NCI-H524 (cell line): Measurements from ENCODE around the gene KRT6B.
"Not testable (repeated sequence)": the region's sequence is repeated elsewhere in the genome, so short reads cannot be mapped to it uniquely, and the experiment has no call there.

ENCODE experiments used
- DNase-seq, 2 experiments: peaks; one replicate each; lab custom pipeline; 2025; lab: John Stamatoyannopoulos, UW

Gene KRT6B

GRCh38 chr12:52452101-52452500 is at the start of gene KRT6B:
Gene KRT6B (minus strand): TSS chr12:52452146. CDS start chr12:52452078, 68 bp downstream.
- no peak for DNase-seq

- no peak for DNase-seq
These were observed 49.5 kb upstream of the KRT6B start for GRCh38 chr12:52501490-52501889.

DNA sequence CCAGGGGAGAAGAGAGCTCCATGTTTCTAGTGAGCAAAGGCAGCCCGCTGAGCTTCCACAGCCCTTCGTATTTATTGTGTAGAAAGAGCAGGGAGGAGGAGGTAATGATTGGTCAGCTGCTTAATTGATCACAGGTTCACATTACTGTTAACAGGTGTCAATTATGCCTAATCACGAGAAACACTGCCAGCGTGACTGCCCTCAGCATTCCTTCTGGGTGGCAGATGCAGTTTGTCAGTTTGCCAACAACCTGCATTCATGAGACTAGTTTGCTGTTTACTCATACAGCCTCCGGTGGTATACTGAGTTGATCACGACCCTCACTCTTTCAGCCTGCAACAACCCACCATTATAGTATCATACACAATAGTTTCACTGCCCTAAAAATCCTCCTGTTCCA is 48.6 kb upstream of the KRT6B start:
- DNase-seq, result not testable (repeated sequence)

DNA sequence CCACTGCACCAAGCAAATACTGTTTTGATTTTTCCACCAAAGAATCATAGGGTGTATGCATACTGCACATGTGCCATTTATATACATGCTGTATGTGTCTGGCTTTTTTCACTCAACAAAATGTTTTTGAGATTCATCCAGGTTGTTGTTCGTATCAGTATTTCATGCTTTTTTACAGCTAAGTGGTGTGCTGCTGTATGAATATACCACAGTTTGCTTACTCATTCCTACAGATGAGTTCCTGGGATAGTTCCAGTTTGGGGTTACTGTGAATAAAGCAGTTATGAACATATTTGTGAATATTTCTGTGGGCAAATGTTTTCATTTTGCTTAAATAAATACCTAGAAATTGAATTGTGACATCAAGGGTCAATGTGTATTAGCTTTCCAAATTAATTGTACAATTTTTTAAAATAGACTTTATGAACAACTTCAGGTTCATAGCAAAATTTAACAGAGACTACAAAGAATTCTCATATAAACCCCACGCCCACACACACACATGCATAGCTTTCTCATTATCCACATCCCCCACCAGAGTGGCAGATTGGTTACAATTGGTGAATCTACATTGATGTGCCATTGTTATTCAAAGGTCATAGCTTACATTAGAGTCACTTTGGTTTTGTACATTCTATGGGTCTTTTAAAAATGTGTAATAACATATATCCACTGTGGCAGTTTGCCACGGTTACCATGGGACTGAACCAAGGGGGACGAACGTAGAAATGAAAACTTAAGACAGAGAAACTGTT is 48.0 kb upstream of the KRT6B start:
- no peak for DNase-seq

GRCh38 chr12:52498946-52499345 is 47.0 kb upstream of the KRT6B start:
- DNase-seq, result peak in 1 of 2 experiments; percentile 43

DNA sequence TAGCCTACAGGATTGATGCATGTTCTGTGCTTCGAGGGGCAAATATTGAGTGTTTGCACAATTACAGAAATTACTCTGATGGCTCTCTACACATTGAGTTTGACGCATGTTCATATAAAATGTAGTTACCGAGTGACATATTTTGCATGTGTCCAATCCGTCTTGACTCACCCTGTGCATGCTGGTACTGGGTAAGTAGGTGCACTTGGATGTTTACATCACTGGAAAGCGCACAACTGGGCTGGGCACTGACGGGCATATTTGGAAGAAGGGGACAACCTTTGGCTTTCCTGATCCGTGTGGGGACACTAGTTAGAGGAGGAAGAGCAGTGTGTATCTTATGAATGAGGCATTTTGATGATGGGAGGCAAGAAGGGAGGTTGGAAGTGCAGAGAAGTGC is 46.0 kb upstream of the KRT6B start:
- no peak for DNase-seq

GRCh38 chr12:52496590-52497071 is 44.7 kb upstream of the KRT6B start:
- DNase-seq, result peak in 1 of 2 experiments; percentile 32

- peak in 1 of 2 experiments; percentile 17 for DNase-seq
These were observed 44.1 kb upstream of the KRT6B start for GRCh38 chr12:52496054-52496453.

DNA sequence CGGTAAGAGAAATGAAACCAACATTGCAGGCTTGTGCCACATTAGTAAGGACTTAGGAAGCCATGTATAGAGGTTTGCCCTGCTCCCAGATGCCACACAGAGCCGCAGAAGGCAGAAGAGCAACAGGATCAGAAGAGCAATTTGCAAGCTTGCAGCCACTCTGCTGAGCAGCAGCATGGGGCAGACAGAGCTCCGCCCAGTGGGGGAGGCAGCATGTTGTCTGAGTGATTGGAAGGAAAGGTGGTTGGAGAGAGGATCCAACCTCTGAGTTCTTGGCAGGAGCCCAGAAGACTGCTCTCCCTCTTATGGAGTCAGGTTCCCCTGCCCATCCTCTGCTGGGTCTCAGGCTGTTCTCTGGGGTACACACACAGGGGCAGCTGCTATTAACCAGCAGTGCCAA is 43.4 kb upstream of the KRT6B start:
- peak; percentile 82 to 95 for DNase-seq

- no peak for DNase-seq
These were observed 42.6 kb upstream of the KRT6B start for GRCh38 chr12:52494518-52494917.

- no peak for DNase-seq
These were observed 42.2 kb upstream of the KRT6B start for GRCh38 chr12:52494100-52494499.

DNA sequence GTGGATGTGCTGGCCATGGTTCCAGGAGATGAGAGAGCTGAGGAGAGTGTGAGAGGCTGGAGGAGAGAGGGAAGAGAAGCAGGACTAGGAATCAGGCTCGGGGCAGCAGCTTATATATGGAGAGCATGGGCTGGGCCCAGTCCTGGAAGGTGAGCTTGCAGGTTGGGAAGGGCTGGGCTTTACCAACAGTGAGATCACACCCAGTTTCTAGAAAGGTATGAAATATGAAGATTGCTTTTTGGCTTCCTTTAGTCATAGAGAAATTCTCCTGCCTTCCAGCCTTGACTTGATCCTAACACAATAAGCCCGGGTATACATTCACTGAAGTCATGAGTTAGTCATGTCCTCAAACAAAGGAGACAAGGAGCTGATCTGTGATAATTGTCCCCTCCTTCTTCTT is 41.2 kb upstream of the KRT6B start, which contains the start of gene KRT6A:
TSS of gene KRT6A (minus strand) at position 86 of the 400 bp plus-strand sequence. CDS start at position 17, 69 bp downstream.
- no peak for DNase-seq

GRCh38 chr12:52492405-52492804 is 40.5 kb upstream of the KRT6B start:
- DNase-seq, result not testable (repeated sequence)

DNA sequence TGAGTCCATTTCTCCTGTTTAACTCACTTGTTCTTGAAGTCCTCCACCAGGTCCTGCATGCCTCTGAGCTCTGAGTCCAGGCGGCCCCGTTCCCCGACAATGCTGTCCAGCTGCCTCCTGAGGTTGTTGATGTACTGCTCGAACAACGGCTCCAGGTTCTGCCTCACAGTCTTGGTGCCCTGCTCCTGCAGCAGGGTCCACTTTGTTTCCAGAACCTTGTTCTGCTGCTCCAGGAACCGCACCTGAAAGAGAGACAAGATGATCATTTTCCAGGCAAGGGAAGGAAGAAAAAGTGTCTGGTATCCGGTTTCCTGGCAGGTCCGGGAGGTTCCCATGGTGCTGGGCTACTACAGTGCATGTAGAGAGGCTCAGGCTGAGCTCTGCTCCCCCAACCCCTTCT is 39.5 kb upstream of the KRT6B start:
- DNase-seq, result not testable (repeated sequence)

- no peak for DNase-seq
These were observed 36.8 kb upstream of the KRT6B start for GRCh38 chr12:52488736-52489135.

DNA sequence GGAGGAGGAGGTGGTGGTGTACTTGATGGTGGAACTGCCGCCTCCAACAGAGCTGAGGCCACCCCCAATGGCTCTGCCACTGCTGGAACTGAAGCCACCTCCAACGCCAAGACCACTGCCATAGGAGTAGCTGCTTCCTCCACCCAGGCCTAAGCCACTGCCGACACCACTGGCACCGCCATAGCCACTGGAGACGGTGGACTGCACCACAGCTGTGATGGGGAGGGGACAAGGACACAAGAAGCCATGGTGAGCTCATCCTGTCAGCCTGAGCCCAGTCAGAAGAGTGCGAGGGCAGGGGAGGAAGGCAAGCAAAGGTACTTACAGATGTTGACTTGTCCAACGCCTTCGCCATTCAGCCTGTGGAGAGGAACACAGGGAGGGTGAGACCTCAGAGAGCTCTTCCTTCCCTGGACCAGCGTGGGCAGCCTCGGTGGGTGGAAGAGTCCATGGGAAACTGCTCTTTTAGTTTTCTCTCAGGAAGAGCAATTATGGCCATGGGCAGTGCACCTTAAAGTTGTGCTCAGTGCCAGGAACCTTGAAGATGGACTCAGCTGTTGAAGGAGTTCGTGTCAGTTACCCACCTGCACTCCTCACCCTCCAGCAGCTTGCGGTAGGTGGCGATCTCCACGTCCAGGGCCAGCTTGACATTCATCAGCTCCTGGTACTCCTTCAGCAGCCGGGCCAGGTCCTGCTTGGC is 35.9 kb upstream of the KRT6B start:
- not testable (repeated sequence) for DNase-seq

GRCh38 chr12:52487211-52487610 is 35.3 kb upstream of the KRT6B start:
- no peak for DNase-seq

- DNase-seq, result no peak
These were observed 34.5 kb upstream of the KRT6B start for GRCh38 chr12:52486166-52487105.

DNA sequence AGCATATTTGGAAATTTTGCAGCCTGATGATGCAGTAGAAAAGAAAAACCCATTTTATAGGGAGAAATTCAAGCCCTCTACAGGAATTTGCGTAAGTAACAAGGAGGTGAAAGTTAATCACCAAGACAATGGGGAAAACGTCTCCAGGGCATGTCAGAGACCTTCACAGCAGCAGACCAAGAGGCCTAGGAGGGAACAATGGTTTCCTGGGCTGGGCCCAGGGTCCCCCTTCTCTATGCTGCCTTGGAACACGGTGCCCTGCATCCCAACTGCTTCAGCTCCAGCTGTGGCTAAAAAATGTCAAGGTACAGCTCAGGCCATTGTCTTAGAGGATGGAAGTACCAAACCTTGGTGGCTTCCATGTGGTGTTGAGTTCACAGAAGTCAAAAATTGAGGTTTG is 28.1 kb upstream of the KRT6B start:
- no peak for DNase-seq

- DNase-seq, result no peak
These were observed 25.7 kb upstream of the KRT6B start for GRCh38 chr12:52477651-52478050.

DNA sequence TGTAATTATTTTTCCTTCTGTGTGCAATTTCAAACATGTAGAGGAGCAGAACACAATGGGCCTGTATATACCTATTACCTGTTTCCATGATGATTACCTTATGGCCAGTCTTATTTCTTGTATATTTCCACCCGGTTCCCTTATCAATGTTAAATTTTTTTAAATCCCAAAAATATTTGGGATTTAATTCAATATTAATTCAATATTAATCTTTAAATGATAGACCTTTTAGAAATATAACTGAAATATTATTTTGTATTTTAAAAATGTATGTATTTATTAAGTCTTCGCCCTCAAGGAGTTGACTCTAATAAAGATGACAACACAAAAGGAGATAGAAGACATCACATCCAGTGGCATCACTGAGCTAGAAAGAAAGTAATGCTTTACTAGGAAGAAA is 22.3 kb upstream of the KRT6B start:
- no peak for DNase-seq

GRCh38 chr12:52473768-52474167 is 21.8 kb upstream of the KRT6B start, which contains the start of gene KRT6C:
Gene KRT6C (minus strand): TSS chr12:52473805. CDS start chr12:52473737, 68 bp downstream.
- DNase-seq, result no peak
